HG03066 (cell line): ENCODE results near the gene TMEM125.

Experiments used
- ATAC-seq: cut with Tn5 transposase; IDR thresholded peaks from one replicate; pipeline ENCODE4 v1.9.1; 2021; ENCODE audit warnings: low read depth; ENCODE audit not compliant: unreplicated experiment

The TMEM125 gene

DNA sequence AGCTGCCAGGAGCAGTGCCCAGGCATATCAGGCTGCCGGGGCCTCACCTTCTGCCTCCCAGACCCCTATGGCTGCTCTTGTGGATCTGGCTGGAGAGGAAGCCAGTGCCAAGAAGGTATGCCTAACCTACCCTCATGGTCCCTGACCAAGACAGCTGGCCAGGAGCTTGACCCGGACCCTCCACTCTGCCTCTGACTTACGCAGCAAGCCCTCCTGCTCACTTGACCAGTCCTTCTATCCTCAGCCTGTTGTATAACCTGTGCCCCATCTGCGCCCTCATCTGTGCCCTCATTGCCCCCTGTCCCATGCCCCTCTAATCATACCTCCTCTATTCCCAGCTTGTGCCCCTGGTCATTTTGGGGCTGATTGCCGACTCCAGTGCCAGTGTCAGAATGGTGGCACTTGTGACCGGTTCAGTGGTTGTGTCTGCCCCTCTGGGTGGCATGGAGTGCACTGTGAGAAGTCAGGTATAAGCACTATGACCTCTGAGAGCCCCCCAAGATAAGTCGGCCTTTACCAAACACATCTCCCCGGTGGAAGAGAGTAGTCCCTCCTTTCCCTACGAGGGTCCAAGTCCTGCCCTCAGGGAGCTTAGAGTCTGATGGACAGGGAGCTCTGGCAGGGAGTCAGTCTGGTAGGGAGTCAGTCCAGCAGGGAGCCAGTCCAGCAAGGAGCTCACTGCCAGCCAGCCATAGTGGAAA lies 37.8 kb downstream of the TMEM125 start:
- ATAC-seq = no peak

DNA sequence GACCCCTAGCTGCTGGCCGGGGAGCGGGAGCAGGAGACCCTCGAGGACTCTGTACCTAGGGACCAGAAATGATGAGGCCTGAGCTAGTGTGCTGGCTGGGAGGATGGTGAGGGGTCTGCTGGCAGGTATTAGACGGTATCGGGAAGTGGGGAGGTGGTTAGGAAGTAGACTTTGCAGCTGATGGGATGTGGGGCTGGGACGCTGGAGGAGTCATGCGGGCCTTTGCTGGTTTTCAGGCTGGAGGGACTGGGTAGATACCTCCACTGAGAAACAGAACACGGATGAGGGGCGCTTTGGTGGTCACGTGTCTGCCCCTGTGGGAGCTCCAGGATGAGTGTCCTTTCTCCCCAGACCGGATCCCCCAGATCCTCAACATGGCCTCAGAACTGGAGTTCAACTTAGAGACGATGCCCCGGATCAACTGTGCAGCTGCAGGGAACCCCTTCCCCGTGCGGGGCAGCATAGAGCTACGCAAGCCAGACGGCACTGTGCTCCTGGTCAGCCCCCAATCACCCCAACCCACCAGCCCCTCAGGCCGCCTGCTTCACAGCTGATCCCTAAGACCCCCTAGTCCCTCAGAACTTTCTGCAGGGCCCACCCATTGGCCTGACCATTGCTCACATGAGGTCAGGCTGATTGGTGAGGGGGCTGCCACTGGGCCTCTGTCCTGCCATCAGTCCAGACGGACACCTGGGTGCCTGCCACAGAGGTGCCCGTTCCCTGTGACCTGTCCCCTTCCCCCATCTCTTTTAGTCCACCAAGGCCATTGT lies 39.0 kb downstream of the TMEM125 start:
- ATAC-seq = no peak

DNA sequence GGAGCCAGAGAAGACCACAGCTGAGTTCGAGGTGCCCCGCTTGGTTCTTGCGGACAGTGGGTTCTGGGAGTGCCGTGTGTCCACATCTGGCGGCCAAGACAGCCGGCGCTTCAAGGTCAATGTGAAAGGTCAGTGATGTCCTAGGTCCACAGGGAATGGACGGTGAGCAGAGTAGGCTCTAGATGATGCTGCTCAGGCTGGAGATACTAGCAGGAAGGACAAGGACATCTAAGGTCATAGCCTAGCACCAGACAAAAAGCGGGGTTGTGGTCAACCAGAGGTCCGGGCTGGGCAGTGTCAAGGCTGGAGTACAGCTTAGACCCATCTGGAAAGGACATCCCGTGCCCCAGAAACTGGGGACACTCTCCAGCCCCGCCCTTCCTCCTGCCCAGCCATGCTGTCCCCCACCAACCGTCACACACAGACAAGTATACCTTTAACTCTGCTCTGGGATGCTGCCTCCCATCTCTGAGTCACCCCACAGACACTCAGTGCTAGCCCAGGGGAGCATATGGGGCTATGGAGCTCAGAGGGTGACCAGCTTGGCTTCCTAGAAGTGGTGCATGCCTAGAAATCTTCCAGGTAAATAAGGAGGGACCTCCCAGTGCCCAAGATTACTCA lies 39.7 kb downstream of the TMEM125 start:
- no peak for ATAC-seq

DNA sequence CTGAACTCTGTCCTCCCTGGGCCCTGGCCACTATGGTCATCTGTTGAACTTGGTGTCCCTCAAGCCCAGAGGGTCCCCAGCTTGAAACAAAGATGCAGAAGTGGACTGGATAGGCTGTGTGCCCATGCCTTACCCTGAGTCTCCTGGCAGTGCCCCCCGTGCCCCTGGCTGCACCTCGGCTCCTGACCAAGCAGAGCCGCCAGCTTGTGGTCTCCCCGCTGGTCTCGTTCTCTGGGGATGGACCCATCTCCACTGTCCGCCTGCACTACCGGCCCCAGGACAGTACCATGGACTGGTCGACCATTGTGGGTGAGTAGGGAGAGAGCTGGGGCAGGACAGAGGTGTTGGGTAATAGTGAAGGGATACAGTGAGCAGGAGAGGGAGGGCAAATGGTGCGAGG lies 41.7 kb downstream of the TMEM125 start:
- no peak for ATAC-seq

DNA sequence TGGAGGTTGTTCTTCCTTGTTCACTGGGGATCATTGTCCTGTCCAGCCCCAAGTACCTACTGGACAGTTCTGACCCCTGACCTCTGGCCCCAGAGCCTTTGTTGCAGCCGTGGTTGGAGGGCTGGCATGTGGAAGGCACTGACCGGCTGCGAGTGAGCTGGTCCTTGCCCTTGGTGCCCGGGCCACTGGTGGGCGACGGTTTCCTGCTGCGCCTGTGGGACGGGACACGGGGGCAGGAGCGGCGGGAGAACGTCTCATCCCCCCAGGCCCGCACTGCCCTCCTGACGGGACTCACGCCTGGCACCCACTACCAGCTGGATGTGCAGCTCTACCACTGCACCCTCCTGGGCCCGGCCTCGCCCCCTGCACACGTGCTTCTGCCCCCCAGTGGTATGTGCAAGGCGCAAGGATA lies 42.4 kb downstream of the TMEM125 start:
- ATAC-seq = no peak

DNA sequence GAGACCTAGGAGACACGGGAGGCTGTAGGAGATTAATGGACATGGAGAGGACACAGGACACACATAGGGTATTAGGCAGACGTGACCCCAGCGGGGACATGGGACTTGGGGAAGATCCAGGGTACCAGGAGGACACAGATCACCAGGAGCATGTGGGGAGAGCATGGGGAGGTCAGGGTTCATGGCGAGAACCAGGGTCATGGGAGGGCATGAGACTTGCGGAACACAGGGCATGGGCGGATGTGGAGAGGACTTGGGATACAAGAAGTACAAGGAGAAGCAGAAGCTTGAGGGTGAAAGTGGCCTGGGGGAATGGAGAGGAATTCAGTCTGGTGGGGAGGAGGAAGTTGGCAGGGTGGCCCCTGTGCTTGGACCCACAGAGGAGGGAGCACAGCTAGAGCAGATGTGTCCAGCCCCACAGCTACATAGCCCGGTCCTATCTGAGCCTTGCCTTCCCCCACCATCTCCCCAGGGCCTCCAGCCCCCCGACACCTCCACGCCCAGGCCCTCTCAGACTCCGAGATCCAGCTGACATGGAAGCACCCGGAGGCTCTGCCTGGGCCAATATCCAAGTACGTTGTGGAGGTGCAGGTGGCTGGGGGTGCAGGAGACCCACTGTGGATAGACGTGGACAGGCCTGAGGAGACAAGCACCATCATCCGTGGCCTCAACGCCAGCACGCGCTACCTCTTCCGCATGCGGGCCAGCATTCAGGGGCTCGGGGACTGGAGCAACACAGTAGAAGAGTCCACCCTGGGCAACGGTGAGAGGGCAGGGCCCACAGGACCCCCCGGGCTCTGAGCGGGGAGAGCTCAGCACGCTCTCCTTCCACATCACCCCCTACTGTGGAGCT lies 43.1 kb downstream of the TMEM125 start:
- ATAC-seq = no peak

DNA sequence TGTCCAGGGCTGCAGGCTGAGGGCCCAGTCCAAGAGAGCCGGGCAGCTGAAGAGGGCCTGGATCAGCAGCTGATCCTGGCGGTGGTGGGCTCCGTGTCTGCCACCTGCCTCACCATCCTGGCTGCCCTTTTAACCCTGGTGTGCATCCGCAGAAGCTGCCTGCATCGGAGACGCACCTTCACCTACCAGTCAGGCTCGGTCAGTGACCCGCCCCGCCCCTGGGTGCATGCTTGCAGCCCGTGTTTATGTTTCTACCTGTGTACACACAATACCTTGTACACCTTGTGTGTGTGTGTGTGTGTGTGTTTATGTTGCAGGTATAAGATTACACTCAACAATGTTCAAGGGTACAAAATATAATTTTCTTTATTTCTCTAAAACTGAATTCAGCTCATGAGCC lies 44.0 kb downstream of the TMEM125 start:
- ATAC-seq = no peak

DNA sequence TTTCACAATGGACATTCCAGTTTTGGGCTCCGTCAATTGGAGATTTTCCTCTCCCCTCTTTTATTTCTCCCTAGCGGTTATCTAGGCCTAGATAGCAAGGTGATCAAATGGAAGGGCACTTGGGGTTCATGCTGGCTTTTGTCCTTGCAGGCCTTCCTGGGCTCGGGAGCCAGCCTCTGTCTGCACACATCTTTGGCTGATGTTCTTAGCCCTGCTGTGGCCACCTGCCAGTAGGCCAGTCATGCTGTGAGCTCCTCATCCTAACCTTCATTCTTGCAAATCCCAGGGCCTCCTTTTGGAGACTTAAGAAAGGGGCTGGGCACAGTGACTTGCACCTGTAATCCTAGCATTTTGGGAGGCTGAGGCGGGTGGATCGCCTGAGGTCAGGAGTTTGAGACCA lies 44.5 kb downstream of the TMEM125 start:
- no peak for ATAC-seq

DNA sequence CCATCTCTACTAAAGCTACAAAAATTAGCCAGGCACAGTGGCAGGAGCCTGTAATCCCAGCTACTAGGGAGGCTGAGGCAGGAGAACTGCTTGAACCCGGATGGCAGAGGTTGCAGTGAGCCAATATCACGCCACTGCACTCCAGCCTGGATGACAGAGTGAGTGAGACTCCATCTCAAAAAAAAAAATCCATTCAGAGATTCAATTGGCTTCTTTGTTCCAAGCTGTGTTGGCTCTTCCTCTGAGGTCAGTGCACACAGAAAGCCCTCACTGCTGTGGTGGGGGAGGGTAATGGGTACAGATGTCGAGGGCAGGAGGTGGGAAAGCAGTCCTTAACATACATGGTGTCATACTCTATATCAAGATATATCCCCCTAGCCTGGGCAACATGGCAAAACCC lies 45.7 kb downstream of the TMEM125 start:
- ATAC-seq = no peak

DNA sequence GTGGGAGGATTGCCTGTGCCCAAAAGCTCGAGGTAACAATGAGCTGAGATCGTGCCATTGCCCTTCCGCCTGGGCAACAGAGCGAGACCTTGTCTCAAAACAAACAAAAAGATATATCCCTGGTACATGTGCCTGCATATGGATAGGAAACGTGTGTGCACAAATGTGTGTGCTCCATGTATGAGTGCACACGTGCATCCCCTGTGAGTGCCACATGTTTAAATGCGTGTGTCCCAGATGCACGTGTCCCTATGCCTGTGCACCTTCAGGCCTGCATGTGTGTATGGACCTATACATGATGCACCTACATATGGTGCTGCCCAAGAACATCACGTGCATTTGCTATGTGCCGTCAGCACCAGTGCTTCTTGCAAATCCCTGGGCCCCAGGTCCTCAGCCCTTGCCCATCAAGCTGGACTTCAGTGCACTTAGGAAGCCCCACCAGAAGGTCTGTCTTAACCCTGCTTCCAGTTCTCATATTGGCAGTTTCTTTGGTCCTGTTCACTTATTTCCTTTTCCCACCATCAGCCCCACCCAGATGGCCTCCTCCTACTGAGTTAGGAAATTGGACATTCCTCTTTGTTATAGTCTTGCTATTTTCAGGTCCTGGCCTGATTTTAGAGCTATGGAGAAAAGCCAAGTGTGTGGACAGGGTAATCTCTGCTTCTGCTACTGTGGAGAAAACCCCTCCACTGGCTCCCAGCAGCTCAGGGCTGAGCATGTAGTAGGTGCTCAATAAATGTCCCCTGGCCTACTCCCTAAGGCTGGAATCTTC lies 46.4 kb downstream of the TMEM125 start:
- ATAC-seq = no peak

DNA sequence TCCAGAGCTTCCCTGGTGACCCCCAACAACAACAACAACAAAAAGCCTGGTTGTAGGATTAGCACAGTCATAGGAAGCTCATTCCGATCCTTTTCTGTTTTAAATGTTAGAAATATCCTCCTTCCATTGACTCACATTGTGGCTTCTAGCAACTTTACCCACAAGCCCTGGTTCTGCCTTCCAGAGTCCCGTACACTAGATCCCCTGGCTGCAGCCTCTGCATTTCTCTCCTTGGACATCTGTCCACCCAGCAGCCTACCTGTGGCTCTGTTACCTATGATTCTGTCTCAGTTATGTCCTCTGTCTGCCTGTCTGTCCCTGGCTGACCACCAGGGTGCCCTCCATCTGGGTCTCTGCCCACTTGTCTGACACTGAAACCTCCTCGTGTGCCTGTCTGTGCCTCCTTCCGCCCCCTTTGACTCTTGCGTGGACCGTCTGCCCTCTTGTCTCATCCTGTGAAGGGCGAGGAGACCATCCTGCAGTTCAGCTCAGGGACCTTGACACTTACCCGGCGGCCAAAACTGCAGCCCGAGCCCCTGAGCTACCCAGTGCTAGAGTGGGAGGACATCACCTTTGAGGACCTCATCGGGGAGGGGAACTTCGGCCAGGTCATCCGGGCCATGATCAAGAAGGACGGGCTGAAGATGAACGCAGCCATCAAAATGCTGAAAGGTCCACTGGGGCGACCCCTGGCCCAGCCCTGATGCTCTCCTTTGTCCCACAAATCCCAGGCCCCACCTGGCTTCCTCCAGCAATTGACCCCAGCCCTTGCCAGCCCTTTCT lies 47.1 kb downstream of the TMEM125 start:
- no peak for ATAC-seq

DNA sequence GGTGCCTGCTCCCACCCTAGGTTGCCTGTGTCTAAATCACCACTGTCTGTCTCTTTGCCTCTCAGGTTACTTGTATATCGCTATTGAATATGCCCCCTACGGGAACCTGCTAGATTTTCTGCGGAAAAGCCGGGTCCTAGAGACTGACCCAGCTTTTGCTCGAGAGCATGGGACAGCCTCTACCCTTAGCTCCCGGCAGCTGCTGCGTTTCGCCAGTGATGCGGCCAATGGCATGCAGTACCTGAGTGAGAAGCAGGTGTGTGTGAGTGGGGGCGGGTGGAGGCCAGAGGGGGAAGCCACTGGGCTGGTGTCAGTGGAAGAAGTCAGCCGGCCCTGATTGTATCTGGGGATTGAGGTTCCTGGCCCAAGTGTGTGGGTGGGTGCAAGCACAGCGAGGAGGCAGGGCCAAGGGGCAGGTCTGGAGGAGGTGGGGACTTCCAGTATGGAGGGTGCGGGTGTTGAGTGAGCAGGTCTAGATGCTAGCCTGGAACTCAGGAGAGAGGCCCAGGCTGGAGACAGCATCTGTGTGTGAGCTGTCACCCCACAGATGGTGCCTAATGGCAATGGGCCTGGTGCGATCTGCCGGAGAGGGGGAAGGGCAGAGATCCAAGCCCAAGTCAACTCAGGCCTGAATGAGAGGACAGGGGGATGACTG lies 48.2 kb downstream of the TMEM125 start:
- no peak for ATAC-seq

DNA sequence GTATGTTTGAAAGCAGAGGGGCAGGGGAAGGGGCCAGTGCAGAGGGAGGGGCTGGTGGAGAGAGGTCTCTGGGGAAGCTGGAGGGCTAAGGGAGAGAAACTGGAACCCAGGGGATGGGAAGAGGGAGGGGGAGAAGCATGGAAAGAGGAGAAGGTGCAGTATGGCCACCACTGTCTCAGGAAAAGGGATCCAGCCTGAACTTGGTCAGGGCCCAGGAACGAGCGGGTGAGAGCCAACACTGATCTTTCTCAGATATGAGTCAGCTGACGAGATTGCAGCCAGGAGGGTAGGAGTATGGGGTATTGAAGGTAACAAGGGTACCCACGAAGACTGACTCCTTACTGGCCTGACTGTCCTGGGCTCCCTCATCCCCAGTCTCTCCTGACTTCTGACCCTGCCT lies 49.0 kb downstream of the TMEM125 start:
- ATAC-seq = no peak

DNA sequence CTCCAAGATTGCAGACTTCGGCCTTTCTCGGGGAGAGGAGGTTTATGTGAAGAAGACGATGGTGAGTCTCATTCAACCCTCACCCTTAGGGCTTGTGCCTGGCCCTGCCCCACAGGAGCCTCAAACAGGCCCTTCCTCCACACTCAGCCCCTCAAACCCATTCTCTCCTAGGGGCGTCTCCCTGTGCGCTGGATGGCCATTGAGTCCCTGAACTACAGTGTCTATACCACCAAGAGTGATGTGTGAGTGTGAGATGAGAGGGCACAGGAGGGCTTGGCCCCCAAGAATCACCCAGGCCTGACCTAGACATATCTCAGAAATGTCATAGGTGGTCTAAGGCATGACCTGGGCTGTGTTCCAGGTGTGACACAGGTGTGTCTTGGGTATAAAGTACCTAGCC lies 49.5 kb downstream of the TMEM125 start:
- no peak for ATAC-seq

DNA sequence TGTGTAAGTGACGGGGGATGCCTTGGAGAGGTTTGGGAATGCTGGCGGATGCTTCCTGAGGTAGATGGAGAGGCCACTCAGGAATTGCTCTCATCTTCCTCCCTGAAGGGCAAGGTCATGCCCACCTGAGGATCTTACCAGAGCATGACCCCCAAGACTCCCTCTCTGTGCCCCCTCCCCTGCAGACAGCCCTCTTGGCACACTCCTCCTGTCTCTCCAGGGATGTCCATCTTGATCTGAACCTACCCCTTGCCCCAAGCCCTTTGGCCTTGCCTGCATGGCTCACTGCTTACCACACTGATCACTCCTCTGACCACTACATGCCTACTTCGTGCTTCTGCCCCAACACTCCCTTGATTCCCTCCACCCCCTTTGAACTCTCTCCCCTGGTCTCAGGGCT lies 50.0 kb downstream of the TMEM125 start:
- ATAC-seq = no peak

DNA sequence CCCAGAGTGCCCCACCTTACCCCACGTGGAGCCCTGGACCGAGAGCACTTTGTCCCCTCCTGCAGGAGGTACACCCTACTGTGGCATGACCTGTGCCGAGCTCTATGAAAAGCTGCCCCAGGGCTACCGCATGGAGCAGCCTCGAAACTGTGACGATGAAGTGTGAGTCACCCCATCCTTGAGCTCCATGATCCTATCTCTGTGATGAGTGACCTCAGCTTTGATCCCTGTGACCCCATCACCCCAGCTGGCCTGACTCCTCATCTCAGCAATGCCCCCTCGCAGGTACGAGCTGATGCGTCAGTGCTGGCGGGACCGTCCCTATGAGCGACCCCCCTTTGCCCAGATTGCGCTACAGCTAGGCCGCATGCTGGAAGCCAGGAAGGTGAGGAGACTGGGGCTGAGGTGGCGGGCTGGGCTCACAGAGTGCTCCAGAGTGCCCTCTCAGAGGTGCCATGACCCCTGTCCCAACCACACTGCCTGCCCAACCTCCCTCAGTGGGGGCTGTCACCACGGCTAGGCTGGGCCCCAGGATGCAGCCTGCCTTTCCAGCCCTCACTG lies 51.6 kb downstream of the TMEM125 start:
- no peak for ATAC-seq

DNA sequence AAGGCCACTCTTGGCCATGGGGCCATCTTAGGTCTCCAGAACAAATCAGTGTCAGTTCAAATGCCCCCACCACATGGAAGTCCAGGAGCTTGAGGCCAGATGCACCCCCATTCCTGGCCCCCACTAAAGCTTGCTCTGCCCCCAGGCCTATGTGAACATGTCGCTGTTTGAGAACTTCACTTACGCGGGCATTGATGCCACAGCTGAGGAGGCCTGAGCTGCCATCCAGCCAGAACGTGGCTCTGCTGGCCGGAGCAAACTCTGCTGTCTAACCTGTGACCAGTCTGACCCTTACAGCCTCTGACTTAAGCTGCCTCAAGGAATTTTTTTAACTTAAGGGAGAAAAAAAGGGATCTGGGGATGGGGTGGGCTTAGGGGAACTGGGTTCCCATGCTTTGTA lies 52.7 kb downstream of the TMEM125 start:
- ATAC-seq = no peak
